ENCODE data around the gene SINHCAF.
A peak's percentile ranks its signal among the peaks of the same experiment; 100 is the strongest.

The SINHCAF gene

DNA sequence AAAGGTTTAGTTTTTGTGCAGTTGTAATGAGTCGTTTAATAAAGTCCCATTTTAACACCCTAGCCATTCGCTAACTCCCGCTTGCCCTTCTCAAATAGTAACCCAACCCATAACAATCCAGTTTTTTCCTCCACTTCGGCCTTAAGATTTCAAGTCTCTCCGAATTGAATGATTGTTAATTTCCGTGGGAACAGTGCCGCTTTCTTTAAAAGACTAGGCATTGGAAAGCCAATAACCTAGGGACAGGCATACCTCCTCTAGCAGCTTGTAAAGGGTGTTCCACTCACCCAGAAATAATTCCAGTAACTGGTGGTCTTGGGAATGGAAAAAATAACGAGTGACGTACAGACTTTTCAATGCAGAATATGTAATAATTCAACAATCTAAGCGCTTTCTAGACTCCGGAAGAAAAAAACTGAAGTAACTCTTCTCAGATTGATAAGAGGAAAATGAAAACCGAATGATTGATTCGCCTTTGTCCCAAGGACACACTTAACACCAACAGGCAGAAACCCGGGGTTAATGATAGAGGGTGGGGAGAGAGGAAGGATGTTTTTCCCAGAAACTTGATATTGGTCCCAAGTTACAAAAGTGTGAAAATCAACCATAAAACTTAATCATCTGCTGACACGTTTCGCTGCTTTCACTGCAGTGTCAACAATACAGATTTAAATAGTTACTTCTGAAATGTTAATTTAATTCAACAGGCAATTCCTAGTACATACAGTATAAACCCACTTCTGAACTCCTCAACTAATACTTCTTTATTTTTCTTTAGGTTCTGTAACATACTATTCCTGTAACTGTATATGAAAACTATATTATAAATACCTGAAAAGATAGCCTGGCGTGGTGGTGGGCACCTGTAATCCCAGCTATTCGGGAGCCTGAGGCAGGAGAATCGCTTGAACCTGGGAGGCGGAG lies 1.0 kb upstream of the SINHCAF start:
- Histone ChIP-seq H3K27me3 (ENCODE audit: control insufficient read depth in 1 of 2, insufficient read depth in 2 of 2, low read length in 2 of 2) (no peaks in the 10 kb centered on the region), H3K27ac (ENCODE audit: low read depth, low read length) (peak overlapping the region; percentile 61), H3K9ac (ENCODE audit: low read length) (peak overlapping the region; percentile 33), H3K36me3 (ENCODE audit: insufficient read depth, low read length) (no peaks in the 10 kb centered on the region), H3K9me3 (ENCODE audit: low read length) (no peaks in the 10 kb centered on the region), H3K4me3 (ENCODE audit: low read depth in 1 of 2, low read length in 2 of 2) (peak overlapping the region in 1 of 2 donors; percentile 91), H3K4me1 (ENCODE audit: insufficient read depth, low read length) (peaks cover 13% of the 10 kb centered on the region)

- Histone ChIP-seq H3K4me3 (ENCODE audit: low read depth in 1 of 2, low read length in 2 of 2) (peak overlapping the region; percentile 59 to 91), H3K36me3 (ENCODE audit: insufficient read depth, low read length) (no peaks in the 10 kb centered on the region), H3K27ac (ENCODE audit: low read depth, low read length) (peak overlapping the region; percentile 97)
These were observed 450 bp downstream of the SINHCAF start for GRCh38 chr12:31325524-31325875.

GRCh38 chr12:31324845-31325523 lies 966 bp downstream of the SINHCAF start:
- Histone ChIP-seq H3K27me3 (ENCODE audit: control insufficient read depth in 1 of 2, insufficient read depth in 2 of 2, low read length in 2 of 2) (no peaks in the 10 kb centered on the region), H3K4me3 (ENCODE audit: low read depth in 1 of 2, low read length in 2 of 2) (peak overlapping the region; percentile 59 to 91), H3K9me3 (ENCODE audit: low read length) (no peaks in the 10 kb centered on the region), H3K9ac (ENCODE audit: low read length) (peak overlapping the region; percentile 73), H3K27ac (ENCODE audit: low read depth, low read length) (peak overlapping the region; percentile 97), H3K4me1 (ENCODE audit: insufficient read depth, low read length) (peaks cover 19% of the 10 kb centered on the region), H3K36me3 (ENCODE audit: insufficient read depth, low read length) (no peaks in the 10 kb centered on the region)

More at GRCh38 chr12:31325524-31325875, 450 bp downstream of the SINHCAF start:
- H3K9ac ChIP-seq (ENCODE audit: low read length) = peak overlapping the region; percentile 73
- H3K4me1 ChIP-seq (ENCODE audit: insufficient read depth, low read length) = peaks cover 19% of the 10 kb centered on the region
- no peaks in the 10 kb centered on the region for H3K27me3 ChIP-seq (ENCODE audit: control insufficient read depth in 1 of 2, insufficient read depth in 2 of 2, low read length in 2 of 2)
- H3K9me3 ChIP-seq (ENCODE audit: low read length) = no peaks in the 10 kb centered on the region

GRCh38 chr12:31324116-31324844 lies 1.7 kb downstream of the SINHCAF start:
- Histone ChIP-seq H3K4me3 (ENCODE audit: low read depth in 1 of 2, low read length in 2 of 2) (peak overlapping the region; percentile 59 to 91), H3K4me1 (ENCODE audit: insufficient read depth, low read length) (peaks cover 19% of the 10 kb centered on the region), H3K9ac (ENCODE audit: low read length) (peak overlapping the region; percentile 73), H3K9me3 (ENCODE audit: low read length) (no peaks in the 10 kb centered on the region), H3K36me3 (ENCODE audit: insufficient read depth, low read length) (no peaks in the 10 kb centered on the region), H3K27me3 (ENCODE audit: control insufficient read depth in 1 of 2, insufficient read depth in 2 of 2, low read length in 2 of 2) (no peaks in the 10 kb centered on the region), H3K27ac (ENCODE audit: low read depth, low read length) (peak overlapping the region; percentile 97)

DNA sequence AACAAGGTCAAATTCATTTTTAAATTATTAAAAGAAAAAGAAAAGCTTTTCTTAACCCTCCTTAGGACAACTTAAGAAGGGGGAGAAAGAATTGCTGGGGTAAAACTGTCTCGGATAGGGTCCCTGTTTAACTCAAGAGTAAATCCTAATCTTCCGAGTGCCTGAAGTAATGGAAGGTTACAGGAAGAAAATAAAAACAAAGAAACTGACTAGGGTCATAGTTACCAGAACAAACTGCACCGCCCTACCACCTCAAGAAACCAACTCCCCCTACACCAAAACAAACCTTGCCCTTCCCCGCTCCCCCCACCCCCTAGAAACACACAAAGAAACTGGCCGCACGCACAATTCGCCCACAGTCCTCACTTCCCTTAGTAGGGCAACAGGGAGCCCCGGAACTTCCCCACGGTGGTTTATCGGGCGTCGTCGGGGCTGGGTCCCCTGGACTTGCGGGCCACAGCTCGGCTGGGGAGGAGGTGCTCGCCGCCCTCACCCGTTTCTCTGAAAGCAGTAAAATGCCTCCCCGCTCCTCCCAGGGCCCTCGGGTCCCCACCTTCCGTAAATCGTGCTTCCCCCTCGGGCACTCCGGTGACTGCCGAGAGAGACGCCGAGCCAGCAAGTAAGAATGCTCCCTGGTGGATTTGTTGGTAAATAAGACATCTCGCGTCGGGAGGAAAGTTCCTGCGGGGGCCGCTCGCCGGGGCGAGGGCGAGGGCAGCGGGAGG lies 2.4 kb downstream of the SINHCAF start:
- Histone ChIP-seq H3K36me3 (ENCODE audit: insufficient read depth, low read length) (no peaks in the 10 kb centered on the region), H3K9me3 (ENCODE audit: low read length) (no peaks in the 10 kb centered on the region), H3K4me1 (ENCODE audit: insufficient read depth, low read length) (peaks cover 20% of the 10 kb centered on the region), H3K9ac (ENCODE audit: low read length) (peak overlapping the region; percentile 73), H3K27ac (ENCODE audit: low read depth, low read length) (peak overlapping the region; percentile 97), H3K4me3 (ENCODE audit: low read depth in 1 of 2, low read length in 2 of 2) (peak overlapping the region; percentile 59 to 91), H3K27me3 (ENCODE audit: control insufficient read depth in 1 of 2, insufficient read depth in 2 of 2, low read length in 2 of 2) (no peaks in the 10 kb centered on the region)

DNA sequence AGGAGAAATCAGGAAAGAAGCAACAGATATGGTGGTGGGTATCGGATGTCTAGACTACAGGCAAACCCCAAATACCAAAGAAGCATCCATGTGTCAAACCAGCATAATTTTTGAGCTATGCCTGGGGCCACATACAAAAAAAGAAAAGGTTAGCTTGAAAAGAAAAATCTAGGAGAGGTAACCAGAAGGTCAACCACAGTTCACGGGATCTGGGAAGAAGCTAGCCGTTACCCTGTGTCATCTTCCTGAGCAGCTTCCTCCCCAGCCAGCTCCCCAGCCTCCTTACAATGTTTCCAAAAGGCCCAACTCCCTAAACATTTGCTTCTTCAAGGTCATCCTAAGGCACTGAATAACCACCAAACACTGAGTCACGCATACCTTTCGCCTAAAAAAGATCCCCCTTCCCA lies 3.1 kb downstream of the SINHCAF start:
- Histone ChIP-seq H3K27ac (ENCODE audit: low read depth, low read length) (peak overlapping the region; percentile 54), H3K27me3 (ENCODE audit: control insufficient read depth in 1 of 2, insufficient read depth in 2 of 2, low read length in 2 of 2) (no peaks in the 10 kb centered on the region), H3K36me3 (ENCODE audit: insufficient read depth, low read length) (no peaks in the 10 kb centered on the region), H3K9me3 (ENCODE audit: low read length) (no peaks in the 10 kb centered on the region), H3K9ac (ENCODE audit: low read length) (peak overlapping the region; percentile 73), H3K4me1 (ENCODE audit: insufficient read depth, low read length) (peaks cover 26% of the 10 kb centered on the region), H3K4me3 (ENCODE audit: low read depth in 1 of 2, low read length in 2 of 2) (peak overlapping the region; percentile 59 to 91)

DNA sequence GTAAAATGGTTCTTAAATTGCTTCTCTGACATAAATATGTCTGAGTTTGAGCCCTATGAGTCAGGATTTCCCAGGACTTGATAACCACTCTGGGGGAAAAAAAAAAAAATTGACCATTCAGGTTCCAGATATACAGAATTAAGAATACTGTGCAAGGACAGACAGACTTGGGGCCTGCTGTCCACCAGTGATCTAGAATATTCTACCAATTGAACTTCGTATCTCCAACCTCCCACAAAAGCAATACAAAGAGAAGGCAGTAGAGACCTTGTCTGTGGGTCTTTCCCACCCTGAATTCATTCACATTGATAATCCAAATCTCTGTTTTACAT lies 4.1 kb downstream of the SINHCAF start:
- Histone ChIP-seq H3K27ac (ENCODE audit: low read depth, low read length) (no peak overlapping the region), H3K9me3 (ENCODE audit: low read length) (no peaks in the 10 kb centered on the region), H3K9ac (ENCODE audit: low read length) (no peak overlapping the region), H3K4me3 (ENCODE audit: low read depth in 1 of 2, low read length in 2 of 2) (no peak overlapping the region), H3K4me1 (ENCODE audit: insufficient read depth, low read length) (peaks cover 26% of the 10 kb centered on the region), H3K36me3 (ENCODE audit: insufficient read depth, low read length) (no peaks in the 10 kb centered on the region), H3K27me3 (ENCODE audit: control insufficient read depth in 1 of 2, insufficient read depth in 2 of 2, low read length in 2 of 2) (no peaks in the 10 kb centered on the region)

GRCh38 chr12:31321186-31321896 lies 4.6 kb downstream of the SINHCAF start:
- H3K27me3 ChIP-seq (ENCODE audit: control insufficient read depth in 1 of 2, insufficient read depth in 2 of 2, low read length in 2 of 2) = no peaks in the 10 kb centered on the region
- no peaks in the 10 kb centered on the region for H3K9me3 ChIP-seq (ENCODE audit: low read length)
- no peak overlapping the region for H3K27ac ChIP-seq (ENCODE audit: low read depth, low read length)
- H3K36me3 ChIP-seq (ENCODE audit: insufficient read depth, low read length) = no peaks in the 10 kb centered on the region
- no peak overlapping the region for H3K4me3 ChIP-seq (ENCODE audit: low read depth in 1 of 2, low read length in 2 of 2)
- H3K4me1 ChIP-seq (ENCODE audit: insufficient read depth, low read length) = peaks cover 26% of the 10 kb centered on the region
- no peak overlapping the region for H3K9ac ChIP-seq (ENCODE audit: low read length)

DNA sequence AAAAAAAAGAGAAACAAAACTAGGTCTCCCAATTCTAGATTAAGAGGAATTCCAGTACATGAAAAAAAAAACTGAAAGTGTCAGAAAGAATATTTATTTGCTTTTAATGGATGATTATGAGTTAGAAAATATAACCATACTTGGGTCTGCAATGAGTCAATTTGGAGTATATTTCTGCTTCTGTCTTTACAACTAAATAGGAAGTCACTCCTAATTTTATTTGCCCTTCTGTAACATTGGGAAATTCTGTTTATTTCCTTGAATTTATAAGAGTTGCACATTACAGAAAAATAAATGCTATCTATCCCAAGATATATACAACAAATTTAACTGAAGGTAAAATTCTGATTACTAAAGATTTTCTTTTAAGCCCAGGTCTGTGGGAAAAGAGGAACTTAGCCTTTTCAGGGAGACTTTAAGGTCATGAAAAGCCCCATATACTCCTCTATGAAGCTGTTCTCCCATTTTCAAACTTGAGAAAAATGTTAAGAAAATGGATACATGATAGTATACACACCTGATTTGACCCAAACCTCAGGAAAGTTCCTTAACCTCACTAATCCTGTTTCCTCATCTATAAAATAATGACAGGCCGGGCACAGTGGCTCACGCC lies 7.2 kb downstream of the SINHCAF start:
- Histone ChIP-seq H3K4me1 (ENCODE audit: insufficient read depth, low read length) (peaks cover 26% of the 10 kb centered on the region), H3K4me3 (ENCODE audit: low read depth in 1 of 2, low read length in 2 of 2) (no peak overlapping the region), H3K9ac (ENCODE audit: low read length) (no peak overlapping the region), H3K36me3 (ENCODE audit: insufficient read depth, low read length) (no peaks in the 10 kb centered on the region), H3K27ac (ENCODE audit: low read depth, low read length) (no peak overlapping the region), H3K9me3 (ENCODE audit: low read length) (no peaks in the 10 kb centered on the region), H3K27me3 (ENCODE audit: control insufficient read depth in 1 of 2, insufficient read depth in 2 of 2, low read length in 2 of 2) (no peaks in the 10 kb centered on the region)

Measured in muscle layer of colon (tissue), 2 donors.